Retinal pigment epithelial cell (primary cell): ENCODE data around the gene TEX29.

ENCODE experiments used
- DNase-seq: peaks from one replicate; pipeline ENCODE4 v3.0.0-alpha.2; 2010; ENCODE audit warnings: low read depth
- H3K4me3 ChIP-seq: 2 replicates; pipeline ENCODE4 v1.5.1; 2011; ENCODE audit warnings: mild to moderate bottlenecking, low read length, control low read depth, moderate library complexity
- CTCF ChIP-seq: conservative IDR thresholded peaks from 2 replicates; pipeline ENCODE4 v1.5.1; 2011; ENCODE audit warnings: low read depth, low read length, control low read depth, inconsistent platforms

TEX29 gene

GRCh38 chr13:111345682-111346081, 25.2 kb downstream of the TEX29 start:
- DNase-seq, result no peak
- no peak overlapping the region for H3K4me3 ChIP-seq
- no peak for TF ChIP-seq CTCF

- DNase-seq, result no peak
- no peak for TF ChIP-seq CTCF
- H3K4me3 ChIP-seq, result no peak overlapping the region
Measured at GRCh38 chr13:111346101-111346680, 25.7 kb downstream of the TEX29 start.

GRCh38 chr13:111347438-111347837, 27.0 kb downstream of the TEX29 start:
- no peak for TF ChIP-seq CTCF
- no peak for DNase-seq
- H3K4me3 ChIP-seq, result no peak overlapping the region

- TF ChIP-seq CTCF, result no peak
- no peak for DNase-seq
- no peak overlapping the region for H3K4me3 ChIP-seq
Measured at GRCh38 chr13:111353508-111353907, 33.1 kb downstream of the TEX29 start.

- TF ChIP-seq CTCF, result no peak
- no peak overlapping the region for H3K4me3 ChIP-seq
- DNase-seq, result no peak
Measured at GRCh38 chr13:111354789-111355188, 34.3 kb downstream of the TEX29 start.

- no peak for DNase-seq
- no peak for TF ChIP-seq CTCF
- H3K4me3 ChIP-seq, result no peak overlapping the region
Measured at GRCh38 chr13:111356795-111357194, 36.4 kb downstream of the TEX29 start.

- H3K4me3 ChIP-seq, result no peak overlapping the region
- no peak for TF ChIP-seq CTCF
- no peak for DNase-seq
Measured at GRCh38 chr13:111359237-111359915, 38.9 kb downstream of the TEX29 start.
